GM12878 (cell line): ENCODE measurements around the gene SPDYE1. TPM values are rescaled to one million over a fixed set of nuclear protein-coding genes. Genes with fewer than 3 reads are reported as not detected.

ENCODE experiments used
- BACH1 ChIP-seq: fragments of 450-650 bp; IDR thresholded peaks from 2 replicates; pipeline ENCODE4 v1.6.1; 2017; ENCODE audit warnings: mild to moderate bottlenecking, borderline replicate concordance
- CBFB ChIP-seq: IDR thresholded peaks from 2 replicates; pipeline ENCODE4 v1.6.1; 2016; ENCODE audit warnings: antibody characterized with exemption, low read depth
- EZH2 ChIP-seq: IDR thresholded peaks from 2 replicates; pipeline ENCODE4 v1.6.1; 2012; ENCODE audit warnings: low read depth, mild to moderate bottlenecking, control low read depth, inconsistent platforms, low read length, borderline replicate concordance; ENCODE audit not compliant: control insufficient read depth
- FOXM1 ChIP-seq: IDR thresholded peaks from 2 replicates; pipeline ENCODE4 v1.6.1; 2012; ENCODE audit warnings: low read depth, mild to moderate bottlenecking, inconsistent platforms, low read length, moderate library complexity
- GATAD2B ChIP-seq: fragments of 450-650 bp; conservative IDR thresholded peaks from 2 replicates; pipeline ENCODE4 v1.6.1; 2017; ENCODE audit warnings: low read depth, mild to moderate bottlenecking, moderate library complexity
- IRF4 ChIP-seq: IDR thresholded peaks from 2 replicates; pipeline ENCODE4 v1.6.1; 2011; ENCODE audit warnings: low read depth, low read length
- JUNB ChIP-seq: IDR thresholded peaks from 2 replicates; pipeline ENCODE4 v1.6.1; 2016; ENCODE audit warnings: antibody characterized with exemption, mild to moderate bottlenecking
- MTA2 ChIP-seq: fragments of 450-650 bp; IDR thresholded peaks from 2 replicates; pipeline ENCODE4 v1.6.1; 2016; ENCODE audit warnings: low read depth, mild to moderate bottlenecking, moderate library complexity
- MXI1 ChIP-seq: fragments of 150-350 bp; IDR thresholded peaks from 2 replicates; pipeline ENCODE4 v1.6.1; 2011; ENCODE audit warnings: low read depth, mild to moderate bottlenecking, inconsistent platforms, low read length, improper control_type of control experiment
- NR2F1 ChIP-seq: fragments of 450-650 bp; conservative IDR thresholded peaks from 2 replicates; pipeline ENCODE4 v1.6.1; 2017; ENCODE audit warnings: mild to moderate bottlenecking
- PAX5 ChIP-seq: IDR thresholded peaks from 2 replicates; pipeline ENCODE4 v1.6.1; 2011; ENCODE audit warnings: low read depth, low read length, borderline replicate concordance
- PKNOX1 ChIP-seq: fragments of 450-650 bp; IDR thresholded peaks from 2 replicates; pipeline ENCODE4 v1.6.1; 2016; ENCODE audit warnings: mild to moderate bottlenecking
- POLR2A ChIP-seq: IDR thresholded peaks from 2 replicates; pipeline ENCODE4 v1.6.1; 2011; ENCODE audit warnings: low read depth, mild to moderate bottlenecking, low read length
- RAD21 ChIP-seq: IDR thresholded peaks from 2 replicates; pipeline ENCODE4 v1.6.1; 2011; ENCODE audit warnings: mild to moderate bottlenecking, low read depth, low read length, moderate library complexity; ENCODE audit not compliant: insufficient read depth
- RAD51 ChIP-seq: fragments of 450-650 bp; IDR thresholded peaks from 2 replicates; pipeline ENCODE4 v1.6.1; 2016; ENCODE audit warnings: moderate library complexity, mild to moderate bottlenecking, inconsistent platforms
- RBBP5 ChIP-seq: fragments of 200-600 bp; sonication (generic); conservative IDR thresholded peaks from 2 replicates; pipeline ENCODE4 v1.6.1; 2016
- SKIL ChIP-seq: fragments of 450-650 bp; IDR thresholded peaks from 2 replicates; pipeline ENCODE4 v1.6.1; 2017; ENCODE audit warnings: mild to moderate bottlenecking, low read depth, inconsistent platforms; ENCODE audit not compliant: poor library complexity, severe bottlenecking
- SMAD5 ChIP-seq: IDR thresholded peaks from 2 replicates; pipeline ENCODE4 v1.6.1; 2016; ENCODE audit warnings: antibody characterized with exemption, low read depth
- SUZ12 ChIP-seq: fragments of 200-600 bp; sonication (generic); IDR thresholded peaks from one replicate; pipeline ENCODE4 v1.6.1; 2018; ENCODE audit warnings: antibody characterized with exemption, mild to moderate bottlenecking; ENCODE audit not compliant: unreplicated experiment
- TARDBP ChIP-seq: IDR thresholded peaks from 2 replicates; pipeline ENCODE4 v1.6.1; 2016; ENCODE audit warnings: borderline replicate concordance
- USF1 ChIP-seq: IDR thresholded peaks from 2 replicates; pipeline ENCODE4 v1.6.1; 2011; ENCODE audit warnings: borderline replicate concordance, low read depth, mild to moderate bottlenecking, moderate library complexity, mixed read lengths, low read length; ENCODE audit not compliant: insufficient read depth; ENCODE audit errors: extremely low read length
- ZNF384 ChIP-seq: IDR thresholded peaks from 2 replicates; pipeline ENCODE4 v1.6.1; 2012; ENCODE audit warnings: low read depth, mild to moderate bottlenecking, low read length, improper control_type of control experiment, borderline replicate concordance
- ZNF622 ChIP-seq: fragments of 450-650 bp; IDR thresholded peaks from 2 replicates; pipeline ENCODE4 v1.6.1; 2017; ENCODE audit warnings: mild to moderate bottlenecking, inconsistent platforms
- ZSCAN29 ChIP-seq: fragments of 450-650 bp; IDR thresholded peaks from 2 replicates; pipeline ENCODE4 v1.6.1; 2017; ENCODE audit warnings: mild to moderate bottlenecking, moderate library complexity
- ZZZ3 ChIP-seq: IDR thresholded peaks from 2 replicates; pipeline ENCODE4 v1.6.1; 2011; ENCODE audit warnings: low read depth; ENCODE audit not compliant: control insufficient read depth, insufficient read length
- polyA plus RNA-seq, 11 experiments: library from polyadenylated mRNA; depleted of rRNA in 4 of 11; unstranded in 6 of 11; stranded (reverse) in 5 of 11; fragments of >200 nt; fragmentation: Nextera tagmentation in 4 of 11; fragmentation: Illumina TruSeq in 1 of 11; extraction: Ambion mirVana in 4 of 11; extraction: Trizol in 1 of 11; gene quantifications; 1 replicate in 1 of 11; 2 replicates in 10 of 11; pipeline versions ENCODE4 v1.2.1 to v1.2.3, GENCODE V29; 2011 to 2016; ENCODE audit warnings: inconsistent platforms in 2 of 11, missing spikeins in 2 of 11, low read depth in 1 of 11
- total RNA-seq, 4 experiments: library from RNA; depleted of rRNA in 3 of 4; stranded (reverse); fragments of >200 nt in 3 of 4; fragmentation: Illumina TruSeq in 1 of 4; extraction: Trizol in 1 of 4; gene quantifications; 2 replicates each; pipeline versions ENCODE4 v1.2.1 to v1.2.3, GENCODE V29; 2013 to 2021

SPDYE1 gene
- total and polyA plus RNA-seq, 10 of the 15 experiments (the other 5 are each of a cell fraction or from before 2014, with no cell fraction given) = 0.04 to 1.3 (median 0.07) TPM; not detected in 3

GRCh38 chr7:44044315-44045225 is 46.9 kb downstream of the SPDYE1 start, which contains the start of gene DBNL (continued):
- TF ChIP-seq SKIL (no peak), BACH1 (peak; percentile 13; the same call in 1 of the 2 replicates), MXI1 (peak; percentile 81), IRF4 (no peak), TARDBP (no peak), RBBP5 (no peak), GATAD2B (no peak; the same call in 1 of the 2 replicates), MTA2 (no peak), PKNOX1 (peak; percentile 85), JUNB (no peak), ZSCAN29 (no peak), ZNF384 (no peak), FOXM1 (no peak), POLR2A (peak; percentile 97), CBFB (peak; percentile 48; the same call in 1 of the 2 replicates), PAX5 (no peak), EZH2 (no peak), ZNF622 (no peak), ZZZ3 (no peak), USF1 (no peak), RAD21 (no peak), RAD51 (no peak), SMAD5 (peak; percentile 95), SUZ12 (no peak), NR2F1 (0 out of 2 replicates have a peak, but pooled peaks have one; percentile 51)
